ENCODE data around the gene ESR2.

The ESR2 gene

DNA sequence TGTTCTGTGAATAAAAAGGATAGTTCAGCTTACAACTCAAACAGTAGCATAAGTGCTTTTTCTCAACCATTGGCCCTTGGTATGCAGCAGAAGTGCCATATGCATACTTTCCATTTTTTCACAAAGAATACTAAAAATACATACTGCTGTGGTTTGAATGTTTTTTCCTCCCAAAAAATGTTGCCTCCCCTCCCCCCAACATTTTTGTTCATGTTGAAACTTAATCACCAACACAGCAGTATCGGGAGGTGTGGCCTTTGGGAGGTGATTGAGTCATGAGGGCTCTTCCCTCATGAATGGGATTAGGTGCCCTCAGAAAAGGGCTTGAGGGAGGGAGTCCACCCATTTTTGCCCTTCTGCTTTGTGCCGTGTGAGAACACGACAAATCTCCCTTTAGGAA is 198.6 kb downstream of the ESR2 start:
- DNase-seq (ENCODE audit: low read depth, low spot score) = no peak
- H3K27ac ChIP-seq (ENCODE audit: low read length) = no peak overlapping the region
- no peaks in the 10 kb centered on the region for H3K4me1 ChIP-seq (ENCODE audit: control insufficient read depth, insufficient read depth, low read length)
- H3K9me3 ChIP-seq (ENCODE audit: control insufficient read depth, insufficient read depth, low read length) = no peaks in the 10 kb centered on the region
- H3K27me3 ChIP-seq (ENCODE audit: control insufficient read depth, insufficient read depth, low read length) = no peaks in the 10 kb centered on the region
- 0 out of 2 replicates have a peak, but pooled peaks cover 2% of the 10 kb centered on the region for H3K36me3 ChIP-seq (ENCODE audit: control insufficient read depth, insufficient read depth, low read length)
- WGBS (ENCODE audit: insufficient coverage, insufficient read length) = no CpG with 5 or more reads among the region's 3 CpGs
- H3K4me3 ChIP-seq (ENCODE audit: low read length) = no peak overlapping the region

DNA sequence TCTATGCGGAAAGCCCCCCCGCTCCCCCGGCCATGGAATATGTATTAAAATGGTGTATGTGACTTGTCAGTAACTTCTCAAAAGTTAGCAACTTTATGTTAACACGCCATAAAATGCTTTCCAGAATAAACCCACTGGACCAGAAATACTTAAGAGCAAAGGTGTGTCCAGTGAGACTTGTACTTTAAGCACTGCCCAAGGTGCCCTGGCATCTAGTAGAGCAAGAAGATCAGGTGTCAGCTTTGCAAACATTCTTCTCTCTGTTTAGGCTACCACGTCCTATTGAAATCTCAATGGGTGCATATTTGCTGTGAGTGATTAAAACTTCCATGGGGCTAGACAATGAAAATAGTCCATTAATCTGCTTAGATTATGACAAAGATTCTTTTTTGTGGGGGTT is 201.2 kb downstream of the ESR2 start:
- H3K9me3 ChIP-seq (ENCODE audit: control insufficient read depth, insufficient read depth, low read length) = no peaks in the 10 kb centered on the region
- H3K27me3 ChIP-seq (ENCODE audit: control insufficient read depth, insufficient read depth, low read length) = no peaks in the 10 kb centered on the region
- 0 out of 2 replicates have a peak, but pooled peaks cover 2% of the 10 kb centered on the region for H3K36me3 ChIP-seq (ENCODE audit: control insufficient read depth, insufficient read depth, low read length)
- H3K27ac ChIP-seq (ENCODE audit: low read length) = no peak overlapping the region
- H3K4me3 ChIP-seq (ENCODE audit: low read length) = no peak overlapping the region
- no CpG with 5 or more reads among the region's 5 CpGs for WGBS (ENCODE audit: insufficient coverage, insufficient read length)
- H3K4me1 ChIP-seq (ENCODE audit: control insufficient read depth, insufficient read depth, low read length) = no peaks in the 10 kb centered on the region
- DNase-seq (ENCODE audit: low read depth, low spot score) = no peak

- H3K36me3 ChIP-seq (ENCODE audit: control insufficient read depth, insufficient read depth, low read length) = no peaks in the 10 kb centered on the region
Measured at GRCh38 chr14:64092338-64092737, 201.8 kb downstream of the ESR2 start.

DNA sequence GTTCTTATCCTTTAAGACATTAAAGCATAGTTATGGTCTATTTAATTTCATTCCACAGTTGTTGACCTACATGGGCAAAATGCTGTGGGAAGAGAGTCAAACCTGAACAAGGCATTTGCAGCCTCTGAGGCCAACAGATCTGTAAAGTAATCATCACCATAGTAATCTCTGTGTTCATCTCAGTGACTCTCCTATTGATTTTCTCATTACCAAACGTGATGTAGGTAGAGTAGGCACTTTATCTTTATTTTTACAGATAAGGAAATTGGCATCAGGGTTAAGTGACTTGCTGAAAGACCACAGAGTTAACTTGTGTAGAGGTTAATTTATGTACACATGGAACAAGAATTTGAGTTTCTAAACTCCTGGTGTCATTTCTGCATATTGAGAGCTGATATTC is 203.0 kb downstream of the ESR2 start:
- H3K4me1 ChIP-seq (ENCODE audit: control insufficient read depth, insufficient read depth, low read length) = no peaks in the 10 kb centered on the region
- no peaks in the 10 kb centered on the region for H3K36me3 ChIP-seq (ENCODE audit: control insufficient read depth, insufficient read depth, low read length)
- no peaks in the 10 kb centered on the region for H3K27me3 ChIP-seq (ENCODE audit: control insufficient read depth, insufficient read depth, low read length)
- WGBS (ENCODE audit: insufficient coverage, insufficient read length) = no CpG with 5 or more reads among the region's 1 CpG
- H3K9me3 ChIP-seq (ENCODE audit: control insufficient read depth, insufficient read depth, low read length) = no peaks in the 10 kb centered on the region
- no peak overlapping the region for H3K4me3 ChIP-seq (ENCODE audit: low read length)
- DNase-seq (ENCODE audit: low read depth, low spot score) = no peak
- no peak overlapping the region for H3K27ac ChIP-seq (ENCODE audit: low read length)

More at GRCh38 chr14:64092338-64092737, 201.8 kb downstream of the ESR2 start:
- no peaks in the 10 kb centered on the region for H3K4me1 ChIP-seq (ENCODE audit: control insufficient read depth, insufficient read depth, low read length)
- WGBS (ENCODE audit: insufficient coverage, insufficient read length) = 100% methylated on average over 1 of the region's 4 CpGs
- DNase-seq (ENCODE audit: low read depth, low spot score) = no peak
- H3K27me3 ChIP-seq (ENCODE audit: control insufficient read depth, insufficient read depth, low read length) = no peaks in the 10 kb centered on the region
- no peak overlapping the region for H3K4me3 ChIP-seq (ENCODE audit: low read length)
- no peak overlapping the region for H3K27ac ChIP-seq (ENCODE audit: low read length)
- H3K9me3 ChIP-seq (ENCODE audit: control insufficient read depth, insufficient read depth, low read length) = no peaks in the 10 kb centered on the region

- Histone ChIP-seq H3K4me3 (ENCODE audit: low read length) (no peak overlapping the region), H3K36me3 (ENCODE audit: control insufficient read depth, insufficient read depth, low read length) (no peaks in the 10 kb centered on the region), H3K9me3 (ENCODE audit: control insufficient read depth, insufficient read depth, low read length) (no peaks in the 10 kb centered on the region), H3K27me3 (ENCODE audit: control insufficient read depth, insufficient read depth, low read length) (no peaks in the 10 kb centered on the region), H3K27ac (ENCODE audit: low read length) (no peak overlapping the region), H3K4me1 (ENCODE audit: control insufficient read depth, insufficient read depth, low read length) (no peaks in the 10 kb centered on the region)
- WGBS (ENCODE audit: insufficient coverage, insufficient read length) = no CpG with 5 or more reads among the region's 2 CpGs
- DNase-seq (ENCODE audit: low read depth, low spot score) = peak; percentile 25
Measured at GRCh38 chr14:64089920-64090319, 204.3 kb downstream of the ESR2 start.

GRCh38 chr14:64088647-64088964 is 205.6 kb downstream of the ESR2 start:
- DNase-seq (ENCODE audit: low read depth, low spot score) = no peak
- Histone ChIP-seq H3K27me3 (ENCODE audit: control insufficient read depth, insufficient read depth, low read length) (no peaks in the 10 kb centered on the region), H3K36me3 (ENCODE audit: control insufficient read depth, insufficient read depth, low read length) (no peaks in the 10 kb centered on the region), H3K27ac (ENCODE audit: low read length) (no peak overlapping the region), H3K4me1 (ENCODE audit: control insufficient read depth, insufficient read depth, low read length) (no peaks in the 10 kb centered on the region), H3K9me3 (ENCODE audit: control insufficient read depth, insufficient read depth, low read length) (no peaks in the 10 kb centered on the region), H3K4me3 (ENCODE audit: low read length) (no peak overlapping the region)

DNA sequence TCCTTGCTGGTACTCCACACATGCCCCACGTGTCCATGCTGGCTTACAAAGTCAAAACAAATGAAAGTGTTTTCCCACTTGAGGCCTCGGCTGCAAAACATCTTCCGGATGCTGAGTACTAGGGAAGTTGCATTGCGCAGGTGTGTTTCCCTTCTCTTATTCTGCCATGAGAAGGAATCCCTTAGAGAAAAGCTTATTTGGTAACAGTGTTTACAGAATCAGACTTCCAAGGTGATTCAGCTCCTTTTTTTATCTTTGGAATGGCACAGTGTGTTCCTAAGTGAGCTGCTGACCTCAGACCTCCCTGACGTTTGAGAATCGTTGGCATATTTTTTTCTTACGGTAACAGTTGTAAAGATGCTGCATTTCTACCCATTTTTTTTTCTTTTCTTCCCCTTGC is 211.3 kb downstream of the ESR2 start:
- WGBS (ENCODE audit: insufficient coverage, insufficient read length) = no CpG with 5 or more reads among the region's 7 CpGs
- DNase-seq (ENCODE audit: low read depth, low spot score) = no peak
- no peaks in the 10 kb centered on the region for H3K4me1 ChIP-seq (ENCODE audit: control insufficient read depth, insufficient read depth, low read length)
- no peak overlapping the region for H3K27ac ChIP-seq (ENCODE audit: low read length)
- H3K4me3 ChIP-seq (ENCODE audit: low read length) = no peak overlapping the region
- no peaks in the 10 kb centered on the region for H3K27me3 ChIP-seq (ENCODE audit: control insufficient read depth, insufficient read depth, low read length)
- H3K36me3 ChIP-seq (ENCODE audit: control insufficient read depth, insufficient read depth, low read length) = peaks cover 3% of the 10 kb centered on the region; the same call in 1 of the 2 replicates
- no peaks in the 10 kb centered on the region for H3K9me3 ChIP-seq (ENCODE audit: control insufficient read depth, insufficient read depth, low read length)

DNA sequence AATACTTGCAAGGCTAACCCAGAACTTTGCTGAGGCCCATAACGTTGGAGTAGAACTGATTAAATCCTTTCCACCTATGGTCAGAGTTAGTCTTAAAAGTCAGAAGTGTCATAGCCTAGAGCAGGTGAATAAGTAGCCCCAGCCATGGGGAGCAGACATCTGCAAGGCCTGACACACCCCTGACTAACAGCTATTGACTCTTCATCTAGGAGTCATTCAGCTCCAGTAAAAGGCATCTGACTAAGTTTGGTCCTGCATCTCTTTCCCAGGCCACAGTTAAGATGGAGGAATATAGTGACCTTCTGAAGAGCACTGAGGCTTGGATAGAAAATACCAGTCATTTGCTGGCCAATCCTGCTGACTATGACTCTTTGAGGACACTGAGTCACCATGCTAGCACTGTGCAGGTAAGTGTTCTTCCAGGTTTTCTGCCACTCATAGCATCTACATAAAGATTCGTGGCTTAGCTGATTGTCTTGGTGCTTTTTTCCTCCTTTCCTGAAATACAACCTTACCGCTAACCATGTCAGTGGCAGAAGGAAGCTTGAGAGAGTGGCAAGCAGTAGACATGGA is 212.9 kb downstream of the ESR2 start:
- Histone ChIP-seq H3K9me3 (ENCODE audit: control insufficient read depth, insufficient read depth, low read length) (no peaks in the 10 kb centered on the region), H3K27ac (ENCODE audit: low read length) (no peak overlapping the region), H3K4me1 (ENCODE audit: control insufficient read depth, insufficient read depth, low read length) (no peaks in the 10 kb centered on the region), H3K36me3 (ENCODE audit: control insufficient read depth, insufficient read depth, low read length) (peaks cover 3% of the 10 kb centered on the region; the same call in 1 of the 2 replicates), H3K4me3 (ENCODE audit: low read length) (no peak overlapping the region), H3K27me3 (ENCODE audit: control insufficient read depth, insufficient read depth, low read length) (no peaks in the 10 kb centered on the region)
- no CpG with 5 or more reads among the region's 3 CpGs for WGBS (ENCODE audit: insufficient coverage, insufficient read length)
- DNase-seq (ENCODE audit: low read depth, low spot score) = no peak

DNA sequence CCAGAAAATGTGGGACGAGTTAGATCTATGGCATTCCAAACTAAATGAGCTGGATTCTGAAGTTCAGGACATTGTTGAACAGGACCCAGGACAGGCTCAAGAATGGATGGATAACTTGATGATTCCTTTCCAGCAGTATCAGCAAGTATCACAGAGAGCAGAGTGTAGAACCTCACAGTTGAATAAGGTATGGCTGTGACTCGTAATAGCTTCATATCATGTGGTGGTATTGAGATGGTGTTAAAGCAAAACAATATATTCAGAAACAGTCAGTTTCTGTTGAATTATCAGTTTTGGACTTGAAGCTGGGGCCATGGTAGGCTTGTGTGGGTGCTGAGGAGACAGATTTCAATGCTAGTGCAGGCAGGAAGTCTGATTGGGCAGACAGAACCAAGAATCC is 213.7 kb downstream of the ESR2 start:
- Histone ChIP-seq H3K27me3 (ENCODE audit: control insufficient read depth, insufficient read depth, low read length) (no peaks in the 10 kb centered on the region), H3K4me1 (ENCODE audit: control insufficient read depth, insufficient read depth, low read length) (no peaks in the 10 kb centered on the region), H3K36me3 (ENCODE audit: control insufficient read depth, insufficient read depth, low read length) (peaks cover 3% of the 10 kb centered on the region; the same call in 1 of the 2 replicates), H3K4me3 (ENCODE audit: low read length) (no peak overlapping the region), H3K27ac (ENCODE audit: low read length) (no peak overlapping the region), H3K9me3 (ENCODE audit: control insufficient read depth, insufficient read depth, low read length) (no peaks in the 10 kb centered on the region)
- DNase-seq (ENCODE audit: low read depth, low spot score) = no peak
- no CpG with 5 or more reads among the region's 2 CpGs for WGBS (ENCODE audit: insufficient coverage, insufficient read length)

DNA sequence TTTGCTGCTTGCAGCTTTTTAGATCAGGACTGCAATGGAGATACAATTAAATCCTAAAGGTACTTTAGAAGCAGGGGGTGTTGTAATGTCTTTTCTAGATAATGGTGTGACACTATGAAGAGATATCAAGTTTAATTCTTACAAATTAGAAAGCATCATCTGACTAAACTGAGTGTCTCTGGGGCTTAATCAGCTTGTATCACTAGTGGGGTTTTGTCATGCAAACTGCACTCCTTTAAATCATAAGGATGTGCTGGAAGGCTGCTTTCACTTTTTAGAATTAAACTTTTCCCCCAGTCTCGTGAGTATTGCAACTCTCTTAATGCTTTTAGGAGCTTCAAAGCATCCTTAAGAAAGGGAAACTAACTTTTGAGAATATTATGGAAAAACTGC is 218.6 kb downstream of the ESR2 start:
- DNase-seq (ENCODE audit: low read depth, low spot score) = no peak
- peaks cover 3% of the 10 kb centered on the region; the same call in 1 of the 2 replicates for H3K36me3 ChIP-seq (ENCODE audit: control insufficient read depth, insufficient read depth, low read length)
- no peaks in the 10 kb centered on the region for H3K27me3 ChIP-seq (ENCODE audit: control insufficient read depth, insufficient read depth, low read length)
- H3K9me3 ChIP-seq (ENCODE audit: control insufficient read depth, insufficient read depth, low read length) = no peaks in the 10 kb centered on the region
- WGBS (ENCODE audit: insufficient coverage, insufficient read length) = no CpG with 5 or more reads among the region's 1 CpG
- H3K4me3 ChIP-seq (ENCODE audit: low read length) = no peak overlapping the region
- H3K27ac ChIP-seq (ENCODE audit: low read length) = no peak overlapping the region
- no peaks in the 10 kb centered on the region for H3K4me1 ChIP-seq (ENCODE audit: control insufficient read depth, insufficient read depth, low read length)

DNA sequence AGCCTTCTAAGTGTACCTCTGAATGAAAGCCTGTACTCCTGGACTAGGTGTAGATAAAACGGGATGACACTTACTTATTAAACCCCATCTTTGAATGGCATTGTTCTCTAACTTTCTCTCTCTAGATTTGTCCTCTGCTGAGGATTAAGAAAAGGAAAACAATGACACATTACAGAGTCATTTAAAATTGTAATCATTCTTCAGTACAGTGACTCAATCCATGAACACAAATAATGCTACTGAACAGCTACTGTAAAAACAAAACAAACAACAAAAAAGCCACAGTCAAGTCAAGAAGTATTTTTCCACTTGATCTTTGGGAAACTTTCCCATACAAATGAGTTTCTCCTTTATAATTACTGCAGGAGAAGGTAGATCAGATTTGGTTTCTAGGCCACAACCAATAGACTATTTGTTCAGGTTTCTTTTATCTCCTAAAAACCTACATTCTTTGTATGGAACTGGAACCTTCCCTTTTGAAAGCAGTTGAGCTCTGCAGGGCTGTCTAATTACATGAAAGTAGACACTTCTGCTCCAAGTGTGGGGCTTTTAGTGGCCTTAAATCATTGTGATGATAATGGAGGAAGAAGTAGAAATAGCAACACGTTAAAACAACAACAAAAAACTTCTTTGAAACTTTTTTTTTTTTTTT is 219.1 kb downstream of the ESR2 start:
- H3K27me3 ChIP-seq (ENCODE audit: control insufficient read depth, insufficient read depth, low read length) = no peaks in the 10 kb centered on the region
- no peaks in the 10 kb centered on the region for H3K9me3 ChIP-seq (ENCODE audit: control insufficient read depth, insufficient read depth, low read length)
- WGBS (ENCODE audit: insufficient coverage, insufficient read length) = no CpG with 5 or more reads among the region's 2 CpGs
- no peak for DNase-seq (ENCODE audit: low read depth, low spot score)
- H3K4me3 ChIP-seq (ENCODE audit: low read length) = no peak overlapping the region
- H3K27ac ChIP-seq (ENCODE audit: low read length) = no peak overlapping the region
- H3K4me1 ChIP-seq (ENCODE audit: control insufficient read depth, insufficient read depth, low read length) = no peaks in the 10 kb centered on the region
- H3K36me3 ChIP-seq (ENCODE audit: control insufficient read depth, insufficient read depth, low read length) = peaks cover 3% of the 10 kb centered on the region; the same call in 1 of the 2 replicates
